DMS153 treated with DMSO at 0.1 percent for 48 hours (cell line): Measurements from ENCODE around the gene TTPAL.
"Not testable (repeated sequence)": the region's sequence is repeated elsewhere in the genome, so short reads cannot be mapped to it uniquely, and the experiment has no call there.

Experiments
- DNase-seq: peaks from one replicate; lab custom pipeline; 2025; ENCODE audit not compliant: unreplicated experiment; lab: John Stamatoyannopoulos, UW

Gene TTPAL

GRCh38 chr20:44467289-44467883 lies 8.3 kb upstream of the TTPAL start:
- no peak for DNase-seq

- DNase-seq: no peak
Measured at GRCh38 chr20:44468044-44468782, 7.5 kb upstream of the TTPAL start.

GRCh38 chr20:44470327-44470726 lies 5.3 kb upstream of the TTPAL start:
- no peak for DNase-seq

- DNase-seq: no peak
Measured at GRCh38 chr20:44471481-44471882, 4.2 kb upstream of the TTPAL start.

GRCh38 chr20:44472283-44472682 lies 3.4 kb upstream of the TTPAL start:
- not testable (repeated sequence) for DNase-seq

- DNase-seq: no peak
Measured at GRCh38 chr20:44475372-44475693, 341 bp upstream of the TTPAL start.

- no peak for DNase-seq
Measured at GRCh38 chr20:44477151-44477550, 1.5 kb downstream of the TTPAL start.

- DNase-seq: no peak
Measured at GRCh38 chr20:44478206-44478605, 2.5 kb downstream of the TTPAL start.

GRCh38 chr20:44479643-44480042 lies 4.0 kb downstream of the TTPAL start:
- DNase-seq: no peak

- no peak for DNase-seq
Measured at GRCh38 chr20:44480097-44480496, 4.4 kb downstream of the TTPAL start.

- no peak for DNase-seq
Measured at GRCh38 chr20:44481719-44482416, 6.2 kb downstream of the TTPAL start.

GRCh38 chr20:44483112-44483511 lies 7.4 kb downstream of the TTPAL start:
- no peak for DNase-seq

GRCh38 chr20:44485078-44485829 lies 9.6 kb downstream of the TTPAL start:
- DNase-seq: no peak

- DNase-seq: no peak
Measured at GRCh38 chr20:44485830-44486198, 10.1 kb downstream of the TTPAL start.

GRCh38 chr20:44488551-44488950 lies 12.9 kb downstream of the TTPAL start:
- DNase-seq: no peak

- no peak for DNase-seq
Measured at GRCh38 chr20:44489223-44489622, 13.5 kb downstream of the TTPAL start.

GRCh38 chr20:44489931-44490330 lies 14.3 kb downstream of the TTPAL start:
- DNase-seq: no peak

GRCh38 chr20:44491635-44492395 lies 16.1 kb downstream of the TTPAL start:
- DNase-seq: no peak

GRCh38 chr20:44494266-44494665 lies 18.6 kb downstream of the TTPAL start:
- no peak for DNase-seq

GRCh38 chr20:44494681-44495080 lies 19.0 kb downstream of the TTPAL start:
- DNase-seq: no peak

- DNase-seq: no peak
Measured at GRCh38 chr20:44495257-44495656, 19.6 kb downstream of the TTPAL start.
